ENCODE data around the gene SNCA.

The SNCA gene

GRCh38 chr4:89684536-89684935 is 152.4 kb downstream of the SNCA start:
- Histone ChIP-seq H3K27ac (no peak overlapping the region), H3K36me3 (no peaks in the 10 kb centered on the region), H3K4me3 (ENCODE audit: low read depth in 1 of 2, low read length in 1 of 2) (no peak overlapping the region), H3K9me3 (no peaks in the 10 kb centered on the region), H3K4me1 (ENCODE audit: control insufficient read depth in 1 of 2, insufficient read depth in 1 of 2, low read depth in 1 of 2, low read length in 1 of 2) (no peaks in the 10 kb centered on the region), H3K27me3 (no peaks in the 10 kb centered on the region)
- TF ChIP-seq, protein P1, sequence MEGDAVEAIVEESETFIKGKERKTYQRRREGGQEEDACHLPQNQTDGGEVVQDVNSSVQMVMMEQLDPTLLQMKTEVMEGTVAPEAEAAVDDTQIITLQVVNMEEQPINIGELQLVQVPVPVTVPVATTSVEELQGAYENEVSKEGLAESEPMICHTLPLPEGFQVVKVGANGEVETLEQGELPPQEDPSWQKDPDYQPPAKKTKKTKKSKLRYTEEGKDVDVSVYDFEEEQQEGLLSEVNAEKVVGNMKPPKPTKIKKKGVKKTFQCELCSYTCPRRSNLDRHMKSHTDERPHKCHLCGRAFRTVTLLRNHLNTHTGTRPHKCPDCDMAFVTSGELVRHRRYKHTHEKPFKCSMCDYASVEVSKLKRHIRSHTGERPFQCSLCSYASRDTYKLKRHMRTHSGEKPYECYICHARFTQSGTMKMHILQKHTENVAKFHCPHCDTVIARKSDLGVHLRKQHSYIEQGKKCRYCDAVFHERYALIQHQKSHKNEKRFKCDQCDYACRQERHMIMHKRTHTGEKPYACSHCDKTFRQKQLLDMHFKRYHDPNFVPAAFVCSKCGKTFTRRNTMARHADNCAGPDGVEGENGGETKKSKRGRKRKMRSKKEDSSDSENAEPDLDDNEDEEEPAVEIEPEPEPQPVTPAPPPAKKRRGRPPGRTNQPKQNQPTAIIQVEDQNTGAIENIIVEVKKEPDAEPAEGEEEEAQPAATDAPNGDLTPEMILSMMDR (IDR thresholded peaks at IDR 0.05), result no peak

DNA sequence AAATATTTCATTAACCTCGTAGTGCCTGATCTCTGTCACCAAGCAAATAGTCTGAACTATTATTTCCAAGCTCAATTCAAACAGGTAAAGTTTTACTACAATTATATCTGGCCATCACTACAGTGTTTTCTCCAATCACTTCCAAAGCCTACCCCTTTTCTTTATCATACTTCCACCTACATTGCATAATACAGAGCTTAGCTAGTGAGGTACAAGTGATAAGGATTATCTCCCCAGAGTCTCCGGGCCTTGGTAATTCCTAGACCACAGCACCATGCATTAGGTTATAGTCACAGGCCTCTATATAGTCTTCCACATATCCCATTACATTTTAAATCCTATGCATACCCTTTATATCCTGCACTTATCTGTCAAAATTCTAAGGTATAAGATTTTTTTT is 154.2 kb downstream of the SNCA start:
- Histone ChIP-seq H3K27ac (no peak overlapping the region), H3K4me3 (ENCODE audit: low read depth in 1 of 2, low read length in 1 of 2) (no peak overlapping the region)
- TF ChIP-seq, protein P1 (IDR thresholded peaks at IDR 0.05), result no peak

DNA sequence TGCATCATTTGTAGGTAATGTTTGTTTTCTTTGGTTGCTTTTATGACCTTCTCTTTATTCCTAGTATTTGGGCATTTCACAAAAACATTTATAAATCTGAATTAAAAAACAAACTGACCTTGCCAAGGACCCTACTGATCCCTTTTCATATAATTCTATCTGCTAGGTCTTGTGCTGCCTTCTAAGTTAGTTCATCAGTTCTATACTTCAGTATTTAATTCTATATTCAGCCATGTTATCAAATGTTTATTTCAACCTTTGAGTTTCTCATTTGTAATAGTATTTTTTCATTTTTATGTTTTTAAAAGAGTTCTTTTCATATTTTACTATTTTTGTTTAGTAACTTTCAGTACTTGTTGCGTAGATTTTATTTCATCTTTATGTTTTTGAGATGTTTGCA is 155.3 kb downstream of the SNCA start:
- TF ChIP-seq, protein P1 (IDR thresholded peaks at IDR 0.05), result no peak
- Histone ChIP-seq H3K4me1 (ENCODE audit: control insufficient read depth in 1 of 2, insufficient read depth in 1 of 2, low read depth in 1 of 2, low read length in 1 of 2) (no peaks in the 10 kb centered on the region), H3K9me3 (no peaks in the 10 kb centered on the region), H3K36me3 (no peaks in the 10 kb centered on the region), H3K27ac (no peak overlapping the region), H3K27me3 (no peaks in the 10 kb centered on the region), H3K4me3 (ENCODE audit: low read depth in 1 of 2, low read length in 1 of 2) (no peak overlapping the region)

More for the DNA sequence above, 154.2 kb downstream of the SNCA start:
- Histone ChIP-seq H3K9me3 (no peaks in the 10 kb centered on the region), H3K4me1 (ENCODE audit: control insufficient read depth in 1 of 2, insufficient read depth in 1 of 2, low read depth in 1 of 2, low read length in 1 of 2) (no peaks in the 10 kb centered on the region), H3K27me3 (no peaks in the 10 kb centered on the region), H3K36me3 (no peaks in the 10 kb centered on the region)

DNA sequence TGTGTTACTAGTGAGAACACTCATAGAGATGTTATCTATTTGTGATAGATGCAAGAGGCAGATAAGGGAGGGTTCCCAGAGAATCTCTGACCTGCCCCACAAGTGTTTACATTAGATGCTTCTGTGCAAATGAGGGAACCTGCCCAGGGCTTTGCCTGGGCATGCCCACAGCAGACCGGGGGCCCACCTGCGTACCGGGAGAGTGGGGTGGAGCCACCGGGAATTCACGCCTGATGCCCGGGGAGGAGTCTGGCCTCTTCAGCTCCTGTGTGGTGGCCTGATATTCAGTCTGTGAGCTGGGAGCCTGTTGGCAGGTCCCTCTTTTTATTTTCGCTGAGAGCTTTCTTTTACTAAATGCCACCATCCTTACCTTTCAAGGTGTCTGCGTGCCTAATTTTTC is 155.7 kb downstream of the SNCA start:
- TF ChIP-seq, protein P1 (IDR thresholded peaks at IDR 0.05), result no peak
- H3K9me3 ChIP-seq, result no peaks in the 10 kb centered on the region
- no peak overlapping the region for H3K27ac ChIP-seq
- H3K4me3 ChIP-seq (ENCODE audit: low read depth in 1 of 2, low read length in 1 of 2), result no peak overlapping the region
- H3K4me1 ChIP-seq (ENCODE audit: control insufficient read depth in 1 of 2, insufficient read depth in 1 of 2, low read depth in 1 of 2, low read length in 1 of 2), result no peaks in the 10 kb centered on the region
- H3K27me3 ChIP-seq, result no peaks in the 10 kb centered on the region
- no peaks in the 10 kb centered on the region for H3K36me3 ChIP-seq

GRCh38 chr4:89674876-89675459 is 162.0 kb downstream of the SNCA start:
- Histone ChIP-seq H3K27ac (no peak overlapping the region), H3K9me3 (no peaks in the 10 kb centered on the region), H3K4me1 (ENCODE audit: control insufficient read depth in 1 of 2, insufficient read depth in 1 of 2, low read depth in 1 of 2, low read length in 1 of 2) (no peaks in the 10 kb centered on the region), H3K27me3 (no peaks in the 10 kb centered on the region), H3K4me3 (ENCODE audit: low read depth in 1 of 2, low read length in 1 of 2) (no peak overlapping the region), H3K36me3 (no peaks in the 10 kb centered on the region)
- TF ChIP-seq, protein P1 (IDR thresholded peaks at IDR 0.05), result no peak
